ENCODE data around the gene GIPC2. TPM values are rescaled to one million over a fixed set of nuclear protein-coding genes. Genes with fewer than 3 reads are reported as not detected.
A peak's percentile ranks its signal among the peaks of the same experiment; 100 is the strongest.

The GIPC2 gene
- total and polyA plus RNA-seq, 9 of the 15 experiments (the other 6 are each of a cell fraction or from before 2014, with no cell fraction given) = 0.01 to 0.05 (median 0.04) TPM; not detected in 3

DNA sequence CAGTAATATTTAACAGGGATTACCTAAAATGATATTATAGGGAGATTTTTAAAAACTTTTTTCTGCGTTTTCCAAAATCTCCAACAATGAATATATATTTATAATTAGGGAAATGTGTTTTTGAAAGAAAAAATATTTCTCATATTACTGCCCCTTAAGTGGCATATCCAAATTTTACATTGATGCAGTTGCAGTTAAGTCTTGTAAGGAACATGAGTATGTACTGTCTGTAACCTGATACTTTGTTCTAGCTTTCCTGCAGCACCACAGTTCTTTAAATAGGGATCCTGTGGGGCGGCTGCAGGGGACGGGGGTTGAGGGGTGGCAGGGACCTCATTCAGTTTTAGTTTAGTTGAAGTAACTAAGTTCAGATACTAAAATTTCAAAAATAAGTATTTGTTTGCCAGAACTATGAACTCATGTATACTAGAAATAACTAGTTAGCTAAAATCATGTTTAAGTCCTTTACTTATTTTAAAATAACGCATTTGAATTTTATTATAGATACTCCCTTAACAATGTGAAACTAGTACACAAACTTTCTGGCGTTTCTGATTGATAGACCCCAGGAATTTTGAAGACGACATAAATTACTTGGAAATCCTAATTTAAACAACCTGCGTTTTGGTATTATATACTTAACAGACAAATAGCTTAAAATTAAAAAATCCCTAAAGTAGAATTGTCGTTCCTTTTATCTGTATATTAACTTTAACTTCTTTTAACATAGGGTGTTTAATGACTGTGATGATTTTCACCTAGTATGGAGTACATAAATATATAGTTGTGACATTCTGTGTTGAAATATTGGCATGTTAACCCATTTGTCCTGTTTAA, 41.7 kb upstream of the GIPC2 start (continued):
- TF ChIP-seq, protein P1, sequence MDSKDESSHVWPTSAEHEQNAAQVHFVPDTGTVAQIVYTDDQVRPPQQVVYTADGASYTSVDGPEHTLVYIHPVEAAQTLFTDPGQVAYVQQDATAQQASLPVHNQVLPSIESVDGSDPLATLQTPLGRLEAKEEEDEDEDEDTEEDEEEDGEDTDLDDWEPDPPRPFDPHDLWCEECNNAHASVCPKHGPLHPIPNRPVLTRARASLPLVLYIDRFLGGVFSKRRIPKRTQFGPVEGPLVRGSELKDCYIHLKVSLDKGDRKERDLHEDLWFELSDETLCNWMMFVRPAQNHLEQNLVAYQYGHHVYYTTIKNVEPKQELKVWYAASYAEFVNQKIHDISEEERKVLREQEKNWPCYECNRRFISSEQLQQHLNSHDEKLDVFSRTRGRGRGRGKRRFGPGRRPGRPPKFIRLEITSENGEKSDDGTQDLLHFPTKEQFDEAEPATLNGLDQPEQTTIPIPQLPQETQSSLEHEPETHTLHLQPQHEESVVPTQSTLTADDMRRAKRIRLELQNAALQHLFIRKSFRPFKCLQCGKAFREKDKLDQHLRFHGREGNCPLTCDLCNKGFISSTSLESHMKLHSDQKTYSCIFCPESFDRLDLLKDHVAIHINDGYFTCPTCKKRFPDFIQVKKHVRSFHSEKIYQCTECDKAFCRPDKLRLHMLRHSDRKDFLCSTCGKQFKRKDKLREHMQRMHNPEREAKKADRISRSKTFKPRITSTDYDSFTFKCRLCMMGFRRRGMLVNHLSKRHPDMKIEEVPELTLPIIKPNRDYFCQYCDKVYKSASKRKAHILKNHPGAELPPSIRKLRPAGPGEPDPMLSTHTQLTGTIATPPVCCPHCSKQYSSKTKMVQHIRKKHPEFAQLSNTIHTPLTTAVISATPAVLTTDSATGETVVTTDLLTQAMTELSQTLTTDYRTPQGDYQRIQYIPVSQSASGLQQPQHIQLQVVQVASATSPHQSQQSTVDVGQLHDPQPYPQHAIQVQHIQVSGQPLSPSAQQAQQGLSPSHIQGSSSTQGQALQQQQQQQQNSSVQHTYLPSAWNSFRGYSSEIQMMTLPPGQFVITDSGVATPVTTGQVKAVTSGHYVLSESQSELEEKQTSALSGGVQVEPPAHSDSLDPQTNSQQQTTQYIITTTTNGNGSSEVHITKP (IDR thresholded peaks at IDR 0.05; ENCODE audit: partially characterized antibody) = peak; percentile 42
- TF ChIP-seq ZNF79 (CRISPR knock-in tag; IDR thresholded peaks at IDR 0.05; ENCODE audit: low read depth) (peak; percentile 45; the same call in 1 of the 2 replicates), NCOA1 (IDR thresholded peaks at IDR 0.05; ENCODE audit: low read depth) (no peak), ZNF766 (CRISPR knock-in tag; conservative IDR thresholded peaks at IDR 0.05) (peak; percentile 44; the same call in 1 of the 2 replicates), ZNF695 (CRISPR knock-in tag; IDR thresholded peaks at IDR 0.05) (peak; percentile 100), ZNF507 (tag; conservative IDR thresholded peaks at IDR 0.05) (no peak), ZNF184 (CRISPR knock-in tag; IDR thresholded peaks at IDR 0.05) (no peak), TAF9B (IDR thresholded peaks at IDR 0.05; ENCODE audit: partially characterized antibody) (peak; percentile 92), KLF10 (CRISPR knock-in tag; IDR thresholded peaks at IDR 0.05) (peak; percentile 100), HEY1 (CRISPR knock-in tag; IDR thresholded peaks at IDR 0.05; ENCODE audit: borderline replicate concordance) (peak; percentile 100), TSC22D4 (tag; IDR thresholded peaks at IDR 0.05) (no peak), HDAC6 (IDR thresholded peaks at IDR 0.05; ENCODE audit: low read depth, low read length) (no peak), SREBF1 (IDR thresholded peaks at IDR 0.05; ENCODE audit: borderline replicate concordance, low read depth, low read length) (no peak), ZNF324 (CRISPR knock-in tag; IDR thresholded peaks at IDR 0.05) (peak; percentile 93), CEBPB (tag; IDR thresholded peaks at IDR 0.05) (peak; percentile 68), ZBTB7A (IDR thresholded peaks at IDR 0.05; ENCODE audit: borderline replicate concordance, control insufficient read depth, low read depth, low read length) (no peak), C11orf30 (IDR thresholded peaks at IDR 0.05; ENCODE audit: low read depth) (no peak), SLC30A9 (CRISPR knock-in tag; IDR thresholded peaks at IDR 0.05) (peak; percentile 68; the same call in 1 of the 2 replicates), MAFK (IDR thresholded peaks at IDR 0.05; ENCODE audit: low read length) (peak; percentile 31; the same call in 1 of the 2 replicates), MYC (IDR thresholded peaks at IDR 0.05; ENCODE audit: low read depth, low read length) (no peak), MYC (CRISPR knock-in tag; IDR thresholded peaks at IDR 0.05; ENCODE audit: borderline replicate concordance, low read depth) (peak; percentile 89; the same call in 1 of the 2 replicates)
- TF ChIP-seq, protein P2, sequence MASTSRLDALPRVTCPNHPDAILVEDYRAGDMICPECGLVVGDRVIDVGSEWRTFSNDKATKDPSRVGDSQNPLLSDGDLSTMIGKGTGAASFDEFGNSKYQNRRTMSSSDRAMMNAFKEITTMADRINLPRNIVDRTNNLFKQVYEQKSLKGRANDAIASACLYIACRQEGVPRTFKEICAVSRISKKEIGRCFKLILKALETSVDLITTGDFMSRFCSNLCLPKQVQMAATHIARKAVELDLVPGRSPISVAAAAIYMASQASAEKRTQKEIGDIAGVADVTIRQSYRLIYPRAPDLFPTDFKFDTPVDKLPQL (IDR thresholded peaks at IDR 0.05; ENCODE audit: extremely low read depth, insufficient read length) = peak; percentile 98
- TF ChIP-seq, protein P3, sequence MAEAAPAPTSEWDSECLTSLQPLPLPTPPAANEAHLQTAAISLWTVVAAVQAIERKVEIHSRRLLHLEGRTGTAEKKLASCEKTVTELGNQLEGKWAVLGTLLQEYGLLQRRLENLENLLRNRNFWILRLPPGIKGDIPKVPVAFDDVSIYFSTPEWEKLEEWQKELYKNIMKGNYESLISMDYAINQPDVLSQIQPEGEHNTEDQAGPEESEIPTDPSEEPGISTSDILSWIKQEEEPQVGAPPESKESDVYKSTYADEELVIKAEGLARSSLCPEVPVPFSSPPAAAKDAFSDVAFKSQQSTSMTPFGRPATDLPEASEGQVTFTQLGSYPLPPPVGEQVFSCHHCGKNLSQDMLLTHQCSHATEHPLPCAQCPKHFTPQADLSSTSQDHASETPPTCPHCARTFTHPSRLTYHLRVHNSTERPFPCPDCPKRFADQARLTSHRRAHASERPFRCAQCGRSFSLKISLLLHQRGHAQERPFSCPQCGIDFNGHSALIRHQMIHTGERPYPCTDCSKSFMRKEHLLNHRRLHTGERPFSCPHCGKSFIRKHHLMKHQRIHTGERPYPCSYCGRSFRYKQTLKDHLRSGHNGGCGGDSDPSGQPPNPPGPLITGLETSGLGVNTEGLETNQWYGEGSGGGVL (CRISPR knock-in tag; IDR thresholded peaks at IDR 0.05) = peak; percentile 86

Measured in K562 (cell line).